Ascending aorta (tissue), 2 donors: ENCODE results near the gene EDEM1. TPM values are rescaled to one million over a fixed set of nuclear protein-coding genes. Genes with fewer than 3 reads are reported as not detected.

Source experiments
- DNase-seq, 2 donors: peaks; one replicate each; pipeline ENCODE4 v3.0.0-alpha.2; 2019; ENCODE audit warnings: low spot score in 2 of 2
- H3K27ac ChIP-seq, 2 donors: fragments of 200-600 bp; sonication (generic); one replicate each; pipeline ENCODE4 v1.5.1; 2016 to 2017; ENCODE audit warnings: mild to moderate bottlenecking in 1 of 2
- H3K27me3 ChIP-seq: fragments of 200-600 bp; sonication (generic); one replicate; pipeline ENCODE4 v1.5.1; 2017
- H3K36me3 ChIP-seq, 2 donors: fragments of 200-600 bp; sonication (generic); one replicate each; pipeline ENCODE4 v1.5.1; 2016
- H3K4me1 ChIP-seq, 2 donors: fragments of 200-600 bp; sonication (generic); one replicate each; pipeline ENCODE4 v1.5.1; 2016 to 2017; ENCODE audit warnings: mild to moderate bottlenecking in 1 of 2
- H3K4me3 ChIP-seq, 2 donors: fragments of 200-600 bp; sonication (generic); one replicate each; pipeline ENCODE4 v1.5.1; 2016 to 2017; ENCODE audit warnings: mild to moderate bottlenecking in 1 of 2
- H3K9me3 ChIP-seq, 2 donors: fragments of 200-600 bp; sonication (generic); one replicate each; pipeline ENCODE4 v1.5.1; 2016
- intact Hi-C: fragments of 100-400 bp; cut with DNase I; formaldehyde crosslinking; loops from one replicate; pipeline ENCODE4 v1.15.1; 2023
- total RNA-seq: library from RNA; depleted of rRNA; stranded (reverse); fragments of >200 nt; gene quantifications from one replicate; pipeline ENCODE4 v1.1.0, GENCODE V29; 2016
- TF ChIP-seq, protein P1 (sequence below), 3 experiments: fragments of 200-600 bp in 2 of 3; fragments of 450-650 bp in 1 of 3; sonication (generic) in 2 of 3; IDR thresholded peaks; one replicate each; pipeline ENCODE4 v1.5.1; 2016 to 2019; ENCODE audit warnings: antibody characterized with exemption in 3 of 3, mild to moderate bottlenecking in 1 of 3, moderate library complexity in 1 of 3

Gene EDEM1
- total RNA-seq, 1 donor from 2014 or later: 27.2 TPM

DNA sequence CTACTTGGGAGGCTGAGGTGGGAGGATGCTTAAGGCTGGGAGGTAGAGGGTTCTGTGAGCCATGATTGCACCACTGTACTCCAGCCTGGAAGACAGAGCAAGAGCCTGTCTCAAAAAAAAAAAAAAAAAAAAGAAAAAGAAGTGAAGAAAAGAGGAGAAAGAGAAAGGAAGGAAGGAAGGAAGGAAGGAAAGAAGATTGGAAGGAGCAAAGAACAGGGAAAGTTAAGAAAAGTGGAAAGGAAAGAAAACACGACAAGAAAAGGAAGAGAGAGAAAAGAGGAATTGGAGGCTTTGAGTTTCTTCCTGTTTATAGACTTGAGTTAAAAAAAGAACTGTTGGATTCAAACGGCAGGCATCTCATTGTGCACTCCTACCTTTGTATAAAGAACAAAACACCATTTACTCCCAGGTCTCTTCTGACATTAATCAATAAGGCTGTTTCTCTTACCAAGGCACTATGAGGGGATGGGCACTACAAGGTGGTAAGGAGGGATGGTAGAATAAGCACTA lies 73.5 kb downstream of the EDEM1 start:
- H3K4me1 ChIP-seq: no peaks in the 10 kb centered on the region
- no peak overlapping the region for H3K4me3 ChIP-seq
- no peak for DNase-seq
- intact Hi-C loops: no loop called here
- H3K36me3 ChIP-seq: no peaks in the 10 kb centered on the region
- TF ChIP-seq, protein P1, sequence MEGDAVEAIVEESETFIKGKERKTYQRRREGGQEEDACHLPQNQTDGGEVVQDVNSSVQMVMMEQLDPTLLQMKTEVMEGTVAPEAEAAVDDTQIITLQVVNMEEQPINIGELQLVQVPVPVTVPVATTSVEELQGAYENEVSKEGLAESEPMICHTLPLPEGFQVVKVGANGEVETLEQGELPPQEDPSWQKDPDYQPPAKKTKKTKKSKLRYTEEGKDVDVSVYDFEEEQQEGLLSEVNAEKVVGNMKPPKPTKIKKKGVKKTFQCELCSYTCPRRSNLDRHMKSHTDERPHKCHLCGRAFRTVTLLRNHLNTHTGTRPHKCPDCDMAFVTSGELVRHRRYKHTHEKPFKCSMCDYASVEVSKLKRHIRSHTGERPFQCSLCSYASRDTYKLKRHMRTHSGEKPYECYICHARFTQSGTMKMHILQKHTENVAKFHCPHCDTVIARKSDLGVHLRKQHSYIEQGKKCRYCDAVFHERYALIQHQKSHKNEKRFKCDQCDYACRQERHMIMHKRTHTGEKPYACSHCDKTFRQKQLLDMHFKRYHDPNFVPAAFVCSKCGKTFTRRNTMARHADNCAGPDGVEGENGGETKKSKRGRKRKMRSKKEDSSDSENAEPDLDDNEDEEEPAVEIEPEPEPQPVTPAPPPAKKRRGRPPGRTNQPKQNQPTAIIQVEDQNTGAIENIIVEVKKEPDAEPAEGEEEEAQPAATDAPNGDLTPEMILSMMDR (IDR thresholded peaks at IDR 0.05): no peak
- no peak overlapping the region for H3K27ac ChIP-seq
- no peaks in the 10 kb centered on the region for H3K9me3 ChIP-seq
- no peaks in the 10 kb centered on the region for H3K27me3 ChIP-seq

DNA sequence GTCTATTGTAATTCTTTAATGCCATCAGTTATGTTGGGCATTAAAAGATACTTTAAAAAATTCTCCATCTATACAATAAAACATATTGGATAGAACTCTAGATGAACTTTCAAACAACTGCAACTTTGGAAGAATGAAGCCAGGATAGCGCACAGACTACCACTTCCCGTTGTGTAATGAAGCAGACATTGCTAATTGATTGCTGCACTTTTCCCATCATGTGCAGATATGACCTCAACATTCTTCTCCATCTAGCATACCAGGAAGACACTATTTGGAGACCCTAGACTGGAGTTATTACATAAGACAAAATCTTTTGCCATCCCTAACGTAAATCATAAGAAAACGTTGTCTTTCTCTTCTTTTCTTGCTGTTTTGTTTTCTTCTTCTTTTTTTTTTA lies 75.0 kb downstream of the EDEM1 start:
- Histone ChIP-seq H3K4me1 (no peaks in the 10 kb centered on the region), H3K27ac (no peak overlapping the region), H3K27me3 (no peaks in the 10 kb centered on the region), H3K4me3 (no peak overlapping the region), H3K9me3 (no peaks in the 10 kb centered on the region), H3K36me3 (no peaks in the 10 kb centered on the region)
- intact Hi-C loops: no loop called here
- TF ChIP-seq, protein P1 (IDR thresholded peaks at IDR 0.05): no peak
- no peak for DNase-seq

DNA sequence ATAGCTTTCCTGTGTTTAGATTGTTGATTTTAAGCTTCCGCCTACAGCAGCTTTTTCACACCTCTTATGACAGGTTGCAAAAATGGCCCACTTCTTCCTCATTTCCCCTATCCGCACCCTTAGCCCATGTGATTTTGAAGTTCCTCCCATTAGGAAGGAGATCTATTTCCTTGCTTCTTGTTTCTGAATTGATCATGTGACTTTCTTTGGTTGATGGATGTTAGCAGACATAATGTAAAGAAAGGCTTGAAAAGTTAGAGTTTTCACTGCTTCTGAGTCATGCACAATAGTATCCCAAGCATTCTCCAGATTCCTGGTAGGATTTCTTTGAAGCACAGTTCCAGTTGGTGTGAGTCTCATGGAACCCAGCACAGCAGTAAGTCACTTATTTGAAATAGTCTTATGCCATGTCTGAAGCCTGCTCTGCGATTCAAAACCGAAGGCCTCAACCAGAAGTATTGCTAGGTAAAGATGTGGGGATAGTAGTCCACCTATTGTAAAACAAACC lies 76.6 kb downstream of the EDEM1 start:
- intact Hi-C loops: no loop called here
- no peak for DNase-seq
- Histone ChIP-seq H3K27ac (no peak overlapping the region), H3K4me3 (no peak overlapping the region), H3K36me3 (no peaks in the 10 kb centered on the region), H3K27me3 (no peaks in the 10 kb centered on the region), H3K4me1 (no peaks in the 10 kb centered on the region), H3K9me3 (no peaks in the 10 kb centered on the region)
- TF ChIP-seq, protein P1 (IDR thresholded peaks at IDR 0.05): no peak

DNA sequence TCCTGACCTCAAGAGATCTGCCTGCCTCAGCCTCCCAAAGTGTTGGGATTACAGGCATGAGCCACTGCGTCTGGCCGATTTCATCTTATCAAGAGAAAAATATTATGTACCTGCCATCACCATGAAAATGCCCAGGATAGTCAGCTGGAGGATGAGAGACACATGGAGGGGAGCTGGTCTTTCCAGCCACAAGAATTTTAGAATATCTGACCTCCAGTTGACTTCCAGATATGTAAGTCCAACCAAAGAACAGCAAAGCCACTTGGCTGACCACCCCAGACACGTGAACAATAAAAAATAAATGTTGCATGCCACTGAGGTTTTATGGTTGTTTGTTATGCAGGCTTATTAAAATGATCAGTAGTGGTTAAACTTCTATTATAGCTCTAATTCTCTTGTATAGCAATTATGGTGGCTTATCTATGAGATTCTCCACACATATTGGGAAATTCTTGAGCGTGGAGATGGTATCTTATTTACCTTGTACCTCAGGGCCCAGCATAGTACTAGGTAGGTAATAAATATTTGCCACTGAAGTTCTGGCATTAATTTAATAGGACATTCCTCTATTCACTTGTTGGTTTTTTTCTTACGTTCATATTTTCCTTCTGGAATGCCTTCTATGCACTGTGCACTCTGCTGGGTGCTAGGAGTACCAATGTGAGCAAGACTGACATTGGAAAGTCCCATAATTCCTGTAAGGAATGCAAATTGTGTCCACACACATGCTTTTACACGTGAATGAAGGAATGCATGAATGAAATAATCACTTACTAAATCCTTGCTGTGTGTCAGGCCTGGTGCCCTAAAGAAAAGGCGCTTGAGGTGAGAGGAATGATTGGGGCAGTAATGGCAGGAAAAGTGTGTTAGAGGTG lies 77.6 kb downstream of the EDEM1 start:
- intact Hi-C loops: no loop called here

DNA sequence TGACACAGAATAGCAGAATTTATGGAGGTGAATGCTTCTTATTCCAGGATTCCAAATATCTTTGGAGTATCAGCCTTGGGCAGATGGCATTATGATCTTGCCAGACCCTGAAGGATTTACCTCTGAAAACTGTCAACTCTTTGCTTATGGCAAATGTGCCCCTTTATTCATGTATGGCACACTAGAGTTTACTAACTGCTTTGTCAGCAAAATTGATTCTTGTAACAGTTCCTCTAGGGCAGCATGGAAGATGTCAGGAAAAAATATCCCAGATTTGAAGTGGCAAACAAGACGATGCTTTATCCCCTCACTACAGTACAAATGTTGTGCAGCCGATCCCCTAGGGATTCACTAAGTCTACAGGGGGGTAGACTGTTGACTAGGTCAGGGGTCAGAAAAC lies 79.7 kb downstream of the EDEM1 start:
- intact Hi-C loops: no loop called here
- H3K4me1 ChIP-seq: no peaks in the 10 kb centered on the region
- no peak overlapping the region for H3K27ac ChIP-seq
- TF ChIP-seq, protein P1 (IDR thresholded peaks at IDR 0.05): no peak
- H3K9me3 ChIP-seq: no peaks in the 10 kb centered on the region
- no peaks in the 10 kb centered on the region for H3K27me3 ChIP-seq
- no peaks in the 10 kb centered on the region for H3K36me3 ChIP-seq
- no peak for DNase-seq
- no peak overlapping the region for H3K4me3 ChIP-seq

More for the DNA sequence above, 77.6 kb downstream of the EDEM1 start:
- Histone ChIP-seq H3K36me3 (no peaks in the 10 kb centered on the region), H3K4me3 (no peak overlapping the region), H3K27me3 (no peaks in the 10 kb centered on the region), H3K27ac (no peak overlapping the region), H3K9me3 (no peaks in the 10 kb centered on the region), H3K4me1 (no peaks in the 10 kb centered on the region)
- DNase-seq: no peak
- TF ChIP-seq, protein P1 (IDR thresholded peaks at IDR 0.05): no peak
